ENCODE data around the gene SERTM2. TPM values are rescaled to one million over a fixed set of nuclear protein-coding genes. Genes with fewer than 3 reads are reported as not detected.
"Not testable (repeated sequence)": the region's sequence is repeated elsewhere in the genome, so short reads cannot be mapped to it uniquely, and the experiment has no call there.

The SERTM2 gene
- total RNA-seq, 1 donor from 2014 or later = not detected

DNA sequence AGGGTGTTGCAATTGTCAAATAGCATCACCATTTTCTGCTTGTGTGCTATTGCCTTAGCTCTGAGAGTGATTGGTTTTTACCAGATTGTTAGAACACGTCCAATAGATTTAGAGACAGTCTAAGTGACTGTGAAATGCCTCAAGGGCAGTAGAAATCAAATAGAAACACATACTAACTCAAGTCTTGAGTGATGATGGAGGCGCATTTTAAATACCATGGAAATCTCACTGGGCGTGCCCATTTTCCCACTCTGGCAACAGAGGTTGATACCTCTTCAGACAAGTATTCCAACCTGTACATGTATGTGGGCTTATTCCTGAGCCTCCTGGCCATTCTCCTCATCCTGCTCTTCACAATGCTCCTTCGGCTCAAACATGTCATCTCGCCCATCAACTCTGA is 7.2 kb downstream of the SERTM2 start:
- no peak overlapping the region for H3K4me3 Mint-ChIP-seq
- no peak for TF ChIP-seq CTCF (conservative IDR thresholded peaks at IDR 0.05)
- H3K27ac Mint-ChIP-seq (ENCODE audit: unreplicated experiment) = peak overlapping the region; percentile 96
- peaks cover 33% of the 10 kb centered on the region for H3K4me1 Mint-ChIP-seq
- no peak for DNase-seq (ENCODE audit: low read depth, low spot score)
- no peaks in the 10 kb centered on the region for H3K9me3 Mint-ChIP-seq
- H3K27me3 Mint-ChIP-seq (ENCODE audit: low read depth) = no peaks in the 10 kb centered on the region
- H3K36me3 Mint-ChIP-seq (ENCODE audit: low read depth) = no peaks in the 10 kb centered on the region

DNA sequence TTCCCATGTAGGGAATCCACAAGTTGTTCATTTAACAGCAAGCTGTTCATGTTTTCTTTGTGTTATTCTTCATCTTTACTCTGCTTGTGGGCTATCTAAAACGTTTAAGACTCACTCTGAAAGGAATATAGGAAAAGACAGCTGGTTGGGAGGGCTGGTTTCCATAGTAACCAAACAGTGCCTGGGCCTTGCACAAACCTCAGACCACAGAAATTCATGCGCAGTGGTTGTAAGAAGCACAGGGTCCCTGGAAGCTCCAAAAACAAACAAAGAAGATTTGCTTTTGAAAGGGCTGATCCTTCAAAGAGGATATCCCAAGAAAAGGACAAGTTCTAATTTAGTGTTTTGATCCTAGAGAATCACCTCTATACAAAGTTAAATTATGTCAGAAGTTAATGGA is 7.8 kb downstream of the SERTM2 start:
- Mint-ChIP-seq H3K36me3 (ENCODE audit: low read depth) (no peaks in the 10 kb centered on the region), H3K4me3 (peak overlapping the region; percentile 48), H3K4me1 (peaks cover 33% of the 10 kb centered on the region), H3K27ac (ENCODE audit: unreplicated experiment) (peak overlapping the region; percentile 96), H3K27me3 (ENCODE audit: low read depth) (no peaks in the 10 kb centered on the region), H3K9me3 (no peaks in the 10 kb centered on the region)
- peak; percentile 20 for DNase-seq (ENCODE audit: low read depth, low spot score)
- TF ChIP-seq CTCF (conservative IDR thresholded peaks at IDR 0.05) = no peak

- H3K9me3 Mint-ChIP-seq = peaks cover 3% of the 10 kb centered on the region
- peaks cover 33% of the 10 kb centered on the region for H3K4me1 Mint-ChIP-seq
- no peak overlapping the region for H3K4me3 Mint-ChIP-seq
- H3K36me3 Mint-ChIP-seq (ENCODE audit: low read depth) = no peaks in the 10 kb centered on the region
- peak overlapping the region; percentile 96 for H3K27ac Mint-ChIP-seq (ENCODE audit: unreplicated experiment)
- TF ChIP-seq CTCF (conservative IDR thresholded peaks at IDR 0.05) = no peak
- H3K27me3 Mint-ChIP-seq (ENCODE audit: low read depth) = no peaks in the 10 kb centered on the region
- DNase-seq (ENCODE audit: low read depth, low spot score) = no peak
Observed at GRCh38 chrX:111520506-111520905, 9.1 kb downstream of the SERTM2 start.

DNA sequence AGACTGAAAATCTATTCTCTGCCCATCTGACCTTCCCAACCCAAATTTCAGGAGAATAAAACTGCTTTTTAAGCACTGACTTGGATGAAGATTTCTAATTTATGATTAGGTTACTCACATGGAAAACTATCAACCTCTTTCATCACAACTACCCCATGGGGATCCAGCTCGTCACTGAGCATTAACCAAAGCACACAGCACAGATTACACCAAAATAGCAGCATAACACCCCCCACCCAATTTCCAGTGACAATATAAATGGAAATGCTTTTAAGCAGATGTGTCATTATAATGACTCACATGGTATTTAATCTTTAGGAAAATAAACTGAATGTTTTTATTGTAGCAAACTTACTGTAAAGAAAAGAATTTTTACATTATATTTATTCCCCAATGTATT is 9.7 kb downstream of the SERTM2 start:
- Mint-ChIP-seq H3K9me3 (peaks cover 3% of the 10 kb centered on the region), H3K4me1 (peaks cover 33% of the 10 kb centered on the region), H3K27ac (ENCODE audit: unreplicated experiment) (no peak overlapping the region), H3K36me3 (ENCODE audit: low read depth) (no peaks in the 10 kb centered on the region), H3K4me3 (no peak overlapping the region), H3K27me3 (ENCODE audit: low read depth) (no peaks in the 10 kb centered on the region)
- DNase-seq (ENCODE audit: low read depth, low spot score) = no peak
- no peak for TF ChIP-seq CTCF (conservative IDR thresholded peaks at IDR 0.05)

DNA sequence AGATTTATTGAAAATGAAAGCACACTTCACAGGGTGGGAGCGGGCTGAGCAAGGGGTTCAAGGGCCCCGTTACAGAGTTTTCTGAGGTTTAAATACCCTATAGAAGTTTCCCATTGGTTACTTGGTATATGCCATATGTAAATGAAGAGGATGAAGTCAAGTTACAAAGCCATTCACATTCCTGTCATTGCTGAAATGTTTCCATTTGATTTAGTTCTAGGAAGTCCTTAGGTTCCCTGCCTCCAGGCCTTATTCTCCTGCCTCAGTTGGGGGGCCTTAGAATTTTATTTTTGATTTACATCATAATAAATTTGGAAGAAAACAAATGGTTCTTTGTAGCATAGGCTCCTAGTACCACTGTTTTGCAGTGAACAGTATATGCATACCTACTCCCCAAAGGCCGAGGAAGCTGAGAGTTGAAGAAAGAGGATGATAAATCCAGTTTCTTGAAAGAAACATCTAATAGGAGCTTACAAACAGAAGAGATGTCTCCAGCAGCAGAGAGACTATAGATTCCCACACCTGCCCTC is 31.8 kb downstream of the SERTM2 start:
- Mint-ChIP-seq H3K9me3 (no peaks in the 10 kb centered on the region), H3K4me3 (no peak overlapping the region), H3K27me3 (ENCODE audit: low read depth) (peaks cover 7% of the 10 kb centered on the region), H3K36me3 (ENCODE audit: low read depth) (no peaks in the 10 kb centered on the region), H3K4me1 (peaks cover 5% of the 10 kb centered on the region), H3K27ac (ENCODE audit: unreplicated experiment) (no peak overlapping the region)
- no peak for TF ChIP-seq CTCF (conservative IDR thresholded peaks at IDR 0.05)
- DNase-seq (ENCODE audit: low read depth, low spot score) = no peak

DNA sequence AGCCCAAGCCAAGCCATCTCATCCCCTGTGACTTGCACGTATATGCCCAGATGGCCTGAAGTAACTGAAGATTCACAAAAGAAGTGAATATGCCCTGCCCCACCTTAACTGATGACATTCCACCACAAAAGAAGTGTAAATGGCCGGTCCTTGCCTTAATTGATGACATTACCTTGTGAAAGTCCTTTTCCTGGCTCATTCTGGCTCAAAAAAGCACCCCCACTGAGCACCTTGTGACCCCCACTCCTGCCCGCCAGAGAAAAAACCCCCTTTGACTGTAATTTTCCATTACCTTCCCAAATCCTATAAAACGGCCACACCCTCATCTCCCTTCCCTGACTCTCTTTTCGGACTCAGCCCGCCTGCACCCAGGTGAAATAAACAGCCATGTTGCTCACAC is 37.8 kb downstream of the SERTM2 start:
- not testable (repeated sequence) for H3K9me3 Mint-ChIP-seq; H3K4me3 Mint-ChIP-seq; H3K27me3 Mint-ChIP-seq (ENCODE audit: low read depth); H3K27ac Mint-ChIP-seq (ENCODE audit: unreplicated experiment); H3K4me1 Mint-ChIP-seq; DNase-seq (ENCODE audit: low read depth, low spot score); H3K36me3 Mint-ChIP-seq (ENCODE audit: low read depth)
